ENCODE results near the gene IL11RA.

Gene IL11RA

DNA sequence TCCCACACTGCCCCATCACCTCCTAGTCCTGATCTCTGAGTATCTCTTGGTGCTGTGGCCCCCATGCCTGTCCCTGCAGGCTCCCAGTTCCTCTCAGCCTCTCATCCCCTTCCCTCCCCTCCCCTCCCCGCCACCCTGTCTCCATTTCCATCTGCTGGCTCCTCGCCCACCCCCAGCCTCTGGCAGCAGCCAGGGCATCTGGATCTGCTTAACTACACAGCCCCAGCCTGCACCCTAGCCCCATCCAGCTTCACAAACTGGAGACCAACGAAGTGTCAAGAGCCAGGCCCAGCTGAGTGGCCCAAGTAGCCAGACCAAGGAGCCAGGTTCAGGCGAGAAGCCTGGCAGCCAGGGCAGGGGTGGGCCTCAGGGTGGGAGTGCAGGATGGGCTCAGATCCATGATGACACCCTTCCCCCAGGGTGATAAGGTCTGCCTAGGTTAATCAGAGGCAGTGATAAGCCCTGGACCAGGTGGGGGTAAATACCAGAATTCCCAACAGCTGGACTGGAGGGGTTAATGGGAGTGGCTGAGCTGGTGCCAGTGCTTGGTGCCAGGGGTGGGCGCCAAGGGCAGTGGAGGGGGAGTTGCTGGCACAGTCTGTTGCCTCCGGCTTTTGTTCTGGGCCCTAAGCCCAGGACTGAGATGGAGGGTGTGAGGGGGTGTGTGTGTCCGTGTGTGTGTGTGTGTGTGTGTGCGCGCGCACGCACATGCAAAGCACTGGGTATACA is 2.5 kb downstream of the IL11RA start:
- no peak for DNase-seq (ENCODE audit: low read depth)

DNA sequence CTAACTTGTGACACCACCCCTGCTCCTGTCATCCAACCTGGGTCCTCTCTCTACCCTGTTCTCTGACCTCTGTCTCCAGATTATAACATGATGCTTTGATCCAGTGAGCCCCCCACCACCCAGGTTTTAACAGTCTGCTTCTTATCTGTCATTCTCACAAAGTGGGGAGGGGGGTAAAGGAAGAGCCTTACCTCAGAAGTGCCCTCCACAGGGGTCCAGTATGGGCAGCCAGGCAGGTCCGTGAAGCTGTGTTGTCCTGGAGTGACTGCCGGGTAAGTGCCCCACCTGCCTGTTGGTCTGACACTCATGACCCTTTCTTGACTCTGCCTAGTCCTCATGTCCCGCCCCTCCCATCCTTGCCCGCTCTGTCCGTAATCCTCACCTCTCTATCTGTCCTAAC is 3.4 kb downstream of the IL11RA start:
- DNase-seq (ENCODE audit: low read depth): no peak

DNA sequence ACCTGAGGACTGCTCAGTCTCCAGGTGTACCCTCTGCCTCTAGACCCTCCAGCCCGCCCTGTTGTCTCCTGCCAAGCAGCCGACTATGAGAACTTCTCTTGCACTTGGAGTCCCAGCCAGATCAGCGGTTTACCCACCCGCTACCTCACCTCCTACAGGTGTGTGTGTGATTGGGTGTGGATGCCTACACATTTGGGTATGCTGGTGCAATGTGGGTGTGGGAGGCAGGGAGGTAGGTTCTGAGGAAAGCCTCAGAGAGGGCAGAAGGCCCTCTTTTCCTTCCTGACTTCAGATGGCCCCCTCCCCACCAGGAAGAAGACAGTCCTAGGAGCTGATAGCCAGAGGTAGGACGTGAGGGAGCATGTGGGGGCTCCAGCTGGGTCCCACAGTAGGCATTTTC is 5.0 kb downstream of the IL11RA start:
- DNase-seq (ENCODE audit: low read depth): no peak

DNA sequence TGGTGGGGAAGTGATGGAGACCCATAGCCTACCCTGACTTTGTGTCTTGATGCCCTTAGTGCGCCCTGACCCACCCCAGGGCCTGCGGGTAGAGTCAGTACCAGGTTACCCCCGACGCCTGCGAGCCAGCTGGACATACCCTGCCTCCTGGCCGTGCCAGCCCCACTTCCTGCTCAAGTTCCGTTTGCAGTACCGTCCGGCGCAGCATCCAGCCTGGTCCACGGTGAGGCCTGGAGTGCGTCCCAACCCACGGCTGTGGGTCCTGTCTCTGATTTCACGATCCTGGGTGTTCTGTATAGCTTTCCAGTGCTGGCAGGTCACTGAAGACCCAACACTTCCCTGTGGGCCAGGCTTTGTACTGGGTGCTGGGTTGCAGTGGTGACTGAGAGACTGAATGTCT is 6.5 kb downstream of the IL11RA start:
- DNase-seq (ENCODE audit: low read depth): no peak

DNA sequence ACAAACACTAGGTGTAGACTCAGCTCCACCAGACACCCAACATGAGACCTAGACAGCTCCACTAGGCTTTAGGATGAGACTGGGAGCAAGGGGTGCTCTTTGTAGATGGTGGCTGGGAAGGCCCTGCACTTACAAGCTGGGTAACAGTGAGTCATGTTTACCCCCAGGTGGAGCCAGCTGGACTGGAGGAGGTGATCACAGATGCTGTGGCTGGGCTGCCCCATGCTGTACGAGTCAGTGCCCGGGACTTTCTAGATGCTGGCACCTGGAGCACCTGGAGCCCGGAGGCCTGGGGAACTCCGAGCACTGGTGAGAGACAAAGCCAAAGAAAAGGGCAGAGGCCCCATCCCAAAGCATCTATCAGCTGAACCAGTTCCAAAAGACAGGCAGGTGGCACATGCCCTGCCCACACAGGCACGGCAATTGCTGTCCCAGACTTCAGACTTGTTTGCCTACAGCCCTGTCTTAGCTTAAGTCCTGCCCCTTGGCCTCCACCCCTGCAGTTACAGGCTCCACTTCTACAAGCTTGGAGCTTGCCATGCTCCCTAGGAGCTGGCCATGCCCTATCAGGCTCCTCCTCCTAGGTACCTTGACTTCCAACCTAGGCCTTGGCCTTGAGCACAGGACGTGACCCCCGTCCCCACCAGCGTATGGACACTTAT is 7.7 kb downstream of the IL11RA start:
- no peak for DNase-seq (ENCODE audit: low read depth)

DNA sequence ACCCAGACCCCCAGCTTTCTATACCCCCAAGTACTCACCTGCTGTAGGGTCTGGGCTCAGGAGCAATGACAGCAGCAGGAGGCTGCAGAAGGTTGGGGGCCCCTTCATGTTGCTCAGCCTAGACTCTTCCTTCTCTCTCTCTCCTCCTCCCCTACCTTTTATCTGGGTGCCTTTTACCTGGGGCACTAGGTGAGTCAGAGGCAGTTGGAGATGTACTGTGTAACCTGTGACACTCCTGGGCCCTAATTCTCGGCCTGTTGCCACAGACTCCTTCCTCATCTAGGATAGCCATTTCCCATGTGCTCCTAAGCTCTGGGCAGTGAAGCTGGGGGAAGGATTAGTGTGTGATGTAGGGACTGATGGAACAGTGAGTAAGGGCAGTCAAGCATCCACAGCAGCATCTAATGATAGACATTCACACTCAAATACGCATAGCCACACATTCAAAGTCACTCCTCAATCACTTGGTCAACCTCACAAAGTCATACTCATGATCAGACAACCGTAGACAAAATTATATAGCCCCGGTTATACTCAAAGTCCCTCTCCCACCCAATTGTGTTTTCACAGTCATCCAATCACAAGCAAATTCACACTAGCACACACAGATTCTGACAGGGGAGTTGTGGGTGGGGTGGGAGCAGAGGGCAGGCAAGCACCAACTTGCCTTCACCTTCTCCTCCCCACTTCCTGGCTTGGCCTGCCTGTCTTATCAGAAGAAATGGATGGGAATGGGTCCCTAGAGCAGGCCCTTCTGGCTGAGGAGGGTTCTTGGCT is 10.7 kb downstream of the IL11RA start, which contains the start of gene CCL27:
Gene CCL27 (minus strand): TSS at position 132 of the 777 bp plus-strand sequence. CDS start 24 bp downstream, at position 108.
- no peak for DNase-seq (ENCODE audit: low read depth)

DNA sequence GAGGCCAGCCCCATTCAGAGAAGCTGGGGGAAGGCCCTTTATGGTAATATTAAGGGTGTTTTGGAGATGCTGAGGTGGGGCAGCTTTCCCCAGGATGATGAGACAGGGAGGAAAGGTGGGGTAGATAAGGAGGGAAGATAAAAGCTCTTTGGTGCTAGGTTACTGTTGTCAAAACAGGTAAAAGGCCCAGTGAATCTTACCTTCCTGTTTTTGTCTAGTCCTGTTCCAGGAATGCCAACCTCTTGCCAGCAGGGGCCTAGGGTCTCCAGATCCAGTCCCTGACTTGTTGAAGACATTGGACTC is 11.3 kb downstream of the IL11RA start:
- no peak for DNase-seq (ENCODE audit: low read depth)

DNA sequence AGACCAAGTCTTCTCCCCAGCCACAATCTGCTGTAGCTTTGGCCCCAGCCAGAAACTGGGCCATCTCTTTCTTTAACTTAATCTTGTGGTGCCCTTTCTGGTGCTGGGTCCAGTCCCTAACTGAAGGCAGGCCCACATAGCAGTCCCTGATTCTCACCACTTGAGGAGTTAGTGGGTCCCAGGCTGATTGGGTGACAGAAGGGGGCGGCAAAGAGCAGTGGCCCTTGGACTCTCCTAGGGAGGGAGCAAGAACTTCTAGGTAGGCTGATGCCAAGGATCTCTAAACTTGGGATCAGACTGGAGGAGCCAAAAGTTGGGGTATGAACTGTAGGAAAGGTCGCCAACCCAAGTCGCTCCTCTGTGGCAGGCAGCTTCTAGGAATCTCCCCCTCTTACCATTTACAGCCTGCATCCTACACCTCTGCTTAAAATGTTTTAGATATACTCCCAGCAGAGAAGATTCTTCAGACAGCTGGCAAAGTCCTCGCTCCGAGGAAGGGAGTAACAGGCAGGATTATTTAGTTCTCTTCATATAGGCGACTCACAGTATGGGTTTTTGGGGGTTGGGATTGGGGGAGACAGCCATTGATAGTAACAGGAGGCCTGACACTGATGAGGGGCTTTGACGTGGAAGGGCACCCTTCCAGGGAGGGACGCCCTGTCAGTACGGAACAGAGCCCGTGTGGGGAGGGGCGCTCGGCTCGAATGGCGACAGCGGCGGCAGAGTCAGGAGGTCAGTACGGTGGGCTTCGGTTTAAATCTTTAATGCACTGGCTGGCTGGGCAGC is 12.5 kb downstream of the IL11RA start:
- peak; percentile 67 for DNase-seq (ENCODE audit: low read depth)

DNA sequence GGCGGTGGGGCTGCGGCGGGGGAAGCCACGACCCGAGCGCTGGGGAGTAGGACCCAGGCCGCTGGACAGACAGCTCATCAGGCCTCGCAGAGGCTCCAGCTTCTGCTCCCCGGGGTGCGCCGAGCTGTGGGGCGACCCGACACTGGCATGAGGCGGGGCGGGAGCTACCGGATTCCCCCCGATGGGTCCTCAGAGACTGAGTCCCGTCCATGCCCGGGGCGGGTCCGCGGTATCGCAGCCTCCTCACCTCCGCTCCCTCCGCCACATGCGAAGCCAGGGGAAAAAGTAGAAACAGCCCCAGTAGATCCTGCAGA is 13.0 kb downstream of the IL11RA start:
- DNase-seq (ENCODE audit: low read depth): no peak

DNA sequence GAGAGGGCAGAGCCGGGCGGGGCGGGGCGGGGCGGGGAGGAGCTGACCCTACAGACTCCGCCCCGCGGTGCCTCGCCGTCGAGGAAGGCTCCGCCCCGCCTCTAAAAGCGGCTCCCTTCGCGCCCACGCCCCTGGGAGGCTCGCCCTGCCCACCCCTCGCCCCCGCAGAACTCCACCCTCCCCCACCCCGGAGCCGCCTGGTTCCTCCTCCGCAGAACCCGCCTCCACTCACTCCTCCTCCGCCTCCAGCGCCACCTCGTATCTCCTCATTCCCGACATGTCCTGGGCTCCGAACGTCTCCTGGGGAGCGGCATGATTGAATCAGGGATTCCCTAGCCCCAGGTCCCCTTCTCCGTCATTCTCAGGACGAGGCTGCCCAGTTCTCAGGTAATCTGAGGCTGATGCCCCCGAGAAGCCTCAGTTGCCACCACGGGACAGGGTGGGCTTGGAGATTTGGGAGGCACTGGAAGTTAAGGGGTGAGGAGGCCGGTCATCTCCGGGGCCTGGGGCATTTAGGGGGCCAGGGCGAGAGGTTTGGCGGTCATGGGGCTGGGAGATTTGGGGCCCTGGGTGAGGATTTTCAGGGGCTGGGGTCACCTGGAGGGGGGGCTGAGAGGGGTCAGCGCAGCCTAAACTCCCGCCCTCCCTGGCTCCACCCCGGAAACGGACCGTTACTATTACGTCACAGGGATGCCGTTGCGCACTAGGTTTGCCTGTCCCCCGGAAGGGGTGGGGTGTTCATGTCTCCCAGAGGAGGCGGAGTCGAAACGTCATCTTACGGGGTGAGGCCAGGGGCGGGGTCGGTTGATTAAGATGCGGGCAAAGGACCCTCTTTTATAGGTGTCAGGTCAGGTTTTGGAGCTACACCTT is 13.6 kb downstream of the IL11RA start:
- DNase-seq (ENCODE audit: low read depth): peak; percentile 93

DNA sequence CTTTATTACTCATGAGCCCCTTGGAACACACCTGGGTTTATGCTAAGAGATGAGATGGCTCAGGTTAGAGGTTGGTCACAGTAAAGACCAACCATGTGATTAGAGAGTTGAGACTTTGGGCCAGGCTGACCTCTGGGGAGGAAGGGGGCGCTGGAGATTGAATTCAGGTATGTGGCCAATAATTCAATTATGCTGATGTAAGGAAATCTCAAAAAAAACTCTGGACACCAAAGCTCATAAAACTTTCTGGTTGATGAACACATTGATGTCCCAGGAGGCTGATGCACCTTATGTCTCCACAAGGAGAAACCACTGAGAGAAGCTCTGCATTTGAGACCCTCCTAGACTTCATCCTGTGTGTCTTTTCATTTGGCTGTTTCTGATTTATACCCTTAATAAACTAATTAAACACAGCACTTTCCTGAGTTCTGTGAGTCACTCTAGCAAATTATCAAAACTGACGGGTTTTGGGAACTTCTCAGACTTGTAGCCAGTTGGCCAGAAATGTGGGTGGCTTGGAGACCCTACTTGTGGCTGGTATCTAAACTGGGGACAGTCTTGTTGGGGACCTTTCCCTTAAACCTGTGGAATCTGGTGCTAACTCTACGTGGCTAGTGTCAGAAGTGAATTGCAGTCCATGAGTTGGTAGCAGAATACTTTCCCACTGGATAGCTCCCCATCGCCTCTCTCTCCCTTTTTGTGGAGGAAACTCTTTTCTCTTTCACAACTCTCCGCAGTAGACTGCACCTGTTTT is 18.0 kb downstream of the IL11RA start:
- no peak for DNase-seq (ENCODE audit: low read depth)

DNA sequence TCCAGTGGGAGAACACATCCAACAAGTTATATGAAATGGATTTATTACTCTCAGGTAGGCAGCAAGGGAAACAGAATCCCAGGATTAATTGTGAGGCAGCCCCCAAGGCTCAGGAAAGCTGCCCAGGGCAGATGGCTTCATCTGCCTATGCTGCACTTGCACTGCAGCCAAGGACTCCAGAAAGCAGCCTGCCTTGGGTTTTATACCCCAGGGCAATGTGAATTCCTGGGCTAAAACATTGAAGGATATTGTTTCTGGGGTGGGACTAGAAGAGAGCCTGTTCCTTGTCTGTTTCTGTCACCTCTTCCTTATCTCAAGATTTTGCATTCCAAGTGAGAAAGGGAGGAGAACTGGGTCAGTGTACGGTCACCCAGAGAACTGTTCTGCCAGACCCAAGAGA is 19.3 kb downstream of the IL11RA start:
- no peak for DNase-seq (ENCODE audit: low read depth)

DNA sequence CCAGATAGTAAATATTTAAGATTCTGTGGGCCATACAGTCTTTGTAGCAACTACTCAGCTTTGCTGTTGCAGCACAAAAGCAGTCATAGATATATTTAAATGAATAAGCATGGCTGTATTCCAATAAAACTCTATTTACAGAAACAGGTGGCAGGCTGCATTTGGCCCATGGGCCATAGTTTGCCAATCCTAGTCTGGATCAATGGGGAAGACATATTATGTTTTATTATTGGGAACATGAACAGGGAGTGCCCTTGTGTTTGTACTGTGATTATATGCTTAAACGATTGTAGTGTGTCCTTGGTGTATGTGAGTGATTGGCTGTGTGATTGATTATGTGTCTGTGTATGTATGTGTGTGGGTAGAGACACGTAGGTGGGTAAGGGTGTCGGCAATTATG is 22.5 kb downstream of the IL11RA start:
- DNase-seq (ENCODE audit: low read depth): no peak

DNA sequence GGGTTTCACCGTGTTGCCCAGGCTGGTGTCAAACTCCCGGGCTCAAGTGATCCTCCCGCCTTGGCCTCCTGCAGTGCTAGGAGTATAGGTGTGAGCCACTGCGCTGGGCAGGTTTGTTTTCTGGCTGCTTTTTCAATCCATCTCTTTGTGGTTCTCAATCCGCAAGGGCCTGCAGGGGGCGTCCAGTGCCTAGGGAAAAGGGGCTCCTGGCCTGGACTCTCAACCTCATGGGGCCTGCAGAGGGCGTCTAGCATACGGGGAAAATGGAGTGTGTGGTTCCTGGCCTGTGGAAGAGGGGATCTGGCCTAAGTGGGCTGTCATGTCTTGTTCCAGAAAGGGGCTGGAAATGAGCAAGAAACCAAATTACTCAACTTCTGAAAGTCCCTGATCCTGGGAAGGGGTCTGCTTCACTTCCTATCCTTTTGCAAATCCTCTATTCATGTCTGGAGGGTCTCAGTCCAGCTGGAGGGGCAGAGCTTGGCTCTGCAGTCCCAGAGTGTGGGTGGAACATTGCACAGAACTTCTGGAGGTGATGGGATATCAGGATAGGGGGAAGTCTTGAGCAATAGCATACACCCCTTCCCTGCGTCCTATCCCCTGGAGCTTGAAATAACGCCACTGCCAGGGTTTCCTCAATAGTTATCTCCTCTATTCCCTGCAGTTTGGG is 23.2 kb downstream of the IL11RA start:
- peak; percentile 58 for DNase-seq (ENCODE audit: low read depth)

DNA sequence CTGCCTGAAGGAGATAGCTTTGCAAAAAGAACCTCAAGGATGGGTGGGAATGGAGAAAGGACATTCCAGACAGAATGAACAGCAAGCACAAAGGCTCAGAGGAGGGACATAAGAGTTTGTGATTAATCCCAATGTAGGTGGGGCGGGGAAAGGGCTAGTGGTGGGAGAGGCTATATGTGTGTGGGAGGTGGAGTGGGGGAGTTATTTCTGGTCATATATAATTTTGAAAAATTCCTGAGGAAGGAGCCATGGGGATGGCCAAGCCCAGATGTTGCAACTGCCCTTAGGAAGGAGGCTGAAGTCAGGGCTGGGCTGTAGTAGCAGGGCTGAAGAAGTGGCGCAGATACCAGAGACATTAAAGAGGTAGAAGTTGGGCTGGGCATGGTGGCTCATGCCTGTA is 23.9 kb downstream of the IL11RA start:
- peak; percentile 55 for DNase-seq (ENCODE audit: low read depth)

DNA sequence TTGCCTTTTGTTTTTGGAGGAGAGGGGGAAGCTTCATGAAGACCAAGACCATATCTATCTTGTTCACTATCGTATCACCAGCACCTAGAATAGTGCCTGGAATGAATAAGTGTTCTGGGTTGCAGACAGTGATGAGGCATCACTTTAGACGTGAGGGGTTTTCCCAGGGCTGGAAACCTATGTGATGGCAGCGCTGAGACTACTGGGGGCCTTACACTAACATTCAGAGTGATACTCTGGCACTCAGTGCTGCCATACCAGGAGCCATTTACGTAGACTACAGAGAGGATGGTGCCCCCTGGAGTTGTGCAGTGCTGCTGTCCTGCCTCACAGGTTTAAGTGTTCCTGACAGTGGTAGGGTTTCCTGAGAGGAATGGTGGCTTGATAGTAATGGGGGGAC is 32.2 kb downstream of the IL11RA start:
- DNase-seq (ENCODE audit: low read depth): no peak

DNA sequence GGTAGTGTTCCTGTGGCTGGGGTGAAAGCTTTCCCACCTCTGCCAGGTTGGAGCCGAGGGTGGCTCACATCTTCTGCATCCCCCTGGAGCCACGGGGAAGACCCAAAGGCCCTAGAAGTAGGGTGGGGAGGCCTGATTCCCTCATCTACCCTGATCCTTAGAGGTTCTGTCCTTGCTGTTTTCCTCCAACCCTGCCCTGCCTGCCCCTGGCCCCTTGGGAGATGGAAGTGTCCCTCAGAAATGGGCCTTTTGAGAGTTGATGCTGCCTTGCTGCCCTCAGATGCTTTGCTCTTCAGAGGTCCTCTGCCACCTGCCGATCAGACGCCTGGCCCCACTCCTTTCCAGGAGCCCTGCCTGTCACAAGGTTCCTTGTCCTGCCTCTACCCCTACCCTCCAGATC is 32.8 kb downstream of the IL11RA start:
- DNase-seq (ENCODE audit: low read depth): no peak

DNA sequence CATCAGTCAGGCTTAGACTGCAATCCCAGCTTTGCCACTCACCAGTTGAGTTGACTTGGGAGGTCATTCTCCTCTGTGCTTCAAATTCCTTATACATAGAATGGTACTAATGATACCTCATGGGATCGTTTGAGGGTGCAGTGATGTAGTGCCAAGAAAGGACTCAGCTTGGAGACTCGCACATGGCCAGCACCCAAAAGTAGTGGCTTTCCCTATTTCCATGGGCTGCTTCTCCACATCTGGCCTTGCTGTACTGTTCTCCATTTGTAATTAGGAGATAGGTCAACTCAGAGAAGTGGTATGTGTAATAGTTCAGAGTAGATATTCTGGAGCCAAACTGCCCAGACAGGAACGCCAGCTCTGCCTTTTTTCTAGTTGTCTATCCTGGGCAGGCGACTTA is 33.6 kb downstream of the IL11RA start:
- no peak for DNase-seq (ENCODE audit: low read depth)

DNA sequence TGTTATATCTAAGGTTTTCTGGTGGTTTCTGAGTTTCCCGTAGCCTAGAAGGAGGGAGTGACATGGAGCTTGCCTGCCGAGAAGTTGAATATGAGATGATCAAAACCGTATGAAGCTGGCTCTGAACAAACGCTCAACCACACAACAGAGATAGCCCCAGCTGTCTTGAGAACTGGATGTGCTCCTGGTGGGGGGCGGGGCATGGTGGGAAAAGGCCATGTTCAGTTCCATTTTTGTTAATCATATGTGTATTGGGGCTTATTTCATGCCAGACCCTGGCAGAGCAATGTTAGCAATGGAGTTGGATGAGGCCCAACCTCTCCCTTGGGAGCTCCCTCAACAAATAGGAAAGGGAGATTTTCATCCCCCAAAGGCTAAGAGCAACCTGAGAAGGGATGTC is 34.2 kb downstream of the IL11RA start:
- DNase-seq (ENCODE audit: low read depth): no peak

DNA sequence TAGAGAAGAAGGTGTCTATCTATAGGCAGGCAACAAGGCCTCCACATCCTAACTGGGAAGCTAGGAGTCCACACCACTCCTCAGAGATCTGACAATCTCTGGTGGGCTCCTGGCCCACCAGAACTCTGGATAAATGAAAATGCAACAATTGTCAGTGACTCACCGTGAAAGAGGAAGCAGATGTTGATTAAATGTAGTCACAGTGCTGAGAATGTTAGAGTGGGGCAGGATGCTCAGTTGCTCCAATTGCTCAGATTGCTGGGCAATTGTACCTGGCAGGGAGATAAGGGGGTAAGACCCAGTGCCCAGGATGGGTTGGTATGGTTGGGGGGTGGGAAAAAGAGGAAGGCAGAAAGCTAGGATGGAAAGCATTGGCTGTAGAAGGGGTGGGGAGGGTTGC is 34.7 kb downstream of the IL11RA start:
- no peak for DNase-seq (ENCODE audit: low read depth)
